Mesothelial cell of epicardium (in vitro differentiated cells): ENCODE data around the gene SETX. TPM values are rescaled to one million over a fixed set of nuclear protein-coding genes. Genes with fewer than 3 reads are reported as not detected.

ENCODE experiments used
- DNase-seq, 2 experiments: peaks; one replicate each; pipeline ENCODE4 v3.0.0; 2021; ENCODE audit warnings: low spot score in 2 of 2; ENCODE audit not compliant: unreplicated experiment in 2 of 2
- H3K27ac Mint-ChIP-seq: 2 replicates; pipeline ENCODE4 v1.8.0; 2021; ENCODE audit warnings: mixed read lengths
- H3K27me3 Mint-ChIP-seq: 2 replicates; pipeline ENCODE4 v1.8.0; 2021; ENCODE audit warnings: low read depth, mixed read lengths
- H3K36me3 Mint-ChIP-seq: 2 replicates; pipeline ENCODE4 v1.8.0; 2021; ENCODE audit warnings: mixed read lengths
- H3K4me1 Mint-ChIP-seq: 2 replicates; pipeline ENCODE4 v1.8.0; 2021; ENCODE audit warnings: mixed read lengths
- H3K4me3 Mint-ChIP-seq: 2 replicates; pipeline ENCODE4 v1.8.0; 2021; ENCODE audit warnings: mild to moderate bottlenecking, moderate library complexity, mixed read lengths
- H3K9me3 Mint-ChIP-seq: 2 replicates; pipeline ENCODE4 v1.8.0; 2021; ENCODE audit warnings: mixed read lengths
- CTCF ChIP-seq: fragments of 200-600 bp; sonication (generic); IDR thresholded peaks from one replicate; pipeline ENCODE4 v1.5.0; 2021; ENCODE audit warnings: antibody characterized with exemption; ENCODE audit not compliant: unreplicated experiment
- total RNA-seq: library from RNA; stranded (reverse); gene quantifications from 3 replicates; pipeline ENCODE4 v1.2.1, GENCODE V29; 2021

The SETX gene
- total RNA-seq, 1 donor from 2014 or later: 51.4 TPM

- peaks cover 15% of the 10 kb centered on the region for H3K9me3 Mint-ChIP-seq
- no peak for DNase-seq
- TF ChIP-seq CTCF: no peak
- H3K27ac Mint-ChIP-seq: no peak overlapping the region
- no peaks in the 10 kb centered on the region for H3K27me3 Mint-ChIP-seq
- H3K4me1 Mint-ChIP-seq: no peaks in the 10 kb centered on the region
- H3K36me3 Mint-ChIP-seq: peaks cover 74% of the 10 kb centered on the region
- H3K4me3 Mint-ChIP-seq: no peak overlapping the region
Measured at GRCh38 chr9:132333556-132333955, 21.2 kb downstream of the SETX start.

- no peaks in the 10 kb centered on the region for H3K27me3 Mint-ChIP-seq
- H3K4me3 Mint-ChIP-seq: no peak overlapping the region
- peaks cover 39% of the 10 kb centered on the region for H3K9me3 Mint-ChIP-seq
- no peak for TF ChIP-seq CTCF
- H3K36me3 Mint-ChIP-seq: peaks cover 78% of the 10 kb centered on the region
- peaks cover 6% of the 10 kb centered on the region for H3K4me1 Mint-ChIP-seq
- no peak overlapping the region for H3K27ac Mint-ChIP-seq
- no peak for DNase-seq
Measured at GRCh38 chr9:132328580-132328979, 26.2 kb downstream of the SETX start.

- no peak for TF ChIP-seq CTCF
- no peak overlapping the region for H3K4me3 Mint-ChIP-seq
- H3K9me3 Mint-ChIP-seq: peaks cover 48% of the 10 kb centered on the region
- H3K36me3 Mint-ChIP-seq: peaks cover 80% of the 10 kb centered on the region
- no peak overlapping the region for H3K27ac Mint-ChIP-seq
- peaks cover 9% of the 10 kb centered on the region for H3K4me1 Mint-ChIP-seq
- no peaks in the 10 kb centered on the region for H3K27me3 Mint-ChIP-seq
- DNase-seq: no peak
Measured at GRCh38 chr9:132327537-132327936, 27.2 kb downstream of the SETX start.

- TF ChIP-seq CTCF: no peak
- peaks cover 47% of the 10 kb centered on the region for H3K9me3 Mint-ChIP-seq
- H3K27me3 Mint-ChIP-seq: no peaks in the 10 kb centered on the region
- H3K27ac Mint-ChIP-seq: peak overlapping the region; percentile 39
- DNase-seq: no peak
- H3K4me1 Mint-ChIP-seq: peaks cover 19% of the 10 kb centered on the region
- H3K4me3 Mint-ChIP-seq: no peak overlapping the region
- peaks cover 58% of the 10 kb centered on the region for H3K36me3 Mint-ChIP-seq
Measured at GRCh38 chr9:132324425-132324824, 30.4 kb downstream of the SETX start.

GRCh38 chr9:132319421-132320110, 35.2 kb downstream of the SETX start:
- Mint-ChIP-seq H3K27me3 (no peaks in the 10 kb centered on the region), H3K36me3 (peaks cover 20% of the 10 kb centered on the region), H3K4me3 (peak overlapping the region; percentile 0), H3K27ac (peak overlapping the region; percentile 80), H3K4me1 (peaks cover 23% of the 10 kb centered on the region), H3K9me3 (peaks cover 14% of the 10 kb centered on the region)
- no peak for TF ChIP-seq CTCF
- DNase-seq: no peak

GRCh38 chr9:132312873-132313272, 41.9 kb downstream of the SETX start:
- Mint-ChIP-seq H3K9me3 (peaks cover 7% of the 10 kb centered on the region), H3K4me3 (no peak overlapping the region), H3K36me3 (peaks cover 36% of the 10 kb centered on the region), H3K27ac (no peak overlapping the region), H3K27me3 (no peaks in the 10 kb centered on the region), H3K4me1 (no peaks in the 10 kb centered on the region)
- no peak for DNase-seq
- TF ChIP-seq CTCF: peak; percentile 33
